Measurements from ENCODE around the gene BICRAL. TPM values are rescaled to one million over a fixed set of nuclear protein-coding genes. Genes with fewer than 3 reads are reported as not detected.
A peak's percentile ranks its signal among the peaks of the same experiment; 100 is the strongest.
"Not testable (repeated sequence)": the region's sequence is repeated elsewhere in the genome, so short reads cannot be mapped to it uniquely, and the experiment has no call there.

The BICRAL gene, protein sequence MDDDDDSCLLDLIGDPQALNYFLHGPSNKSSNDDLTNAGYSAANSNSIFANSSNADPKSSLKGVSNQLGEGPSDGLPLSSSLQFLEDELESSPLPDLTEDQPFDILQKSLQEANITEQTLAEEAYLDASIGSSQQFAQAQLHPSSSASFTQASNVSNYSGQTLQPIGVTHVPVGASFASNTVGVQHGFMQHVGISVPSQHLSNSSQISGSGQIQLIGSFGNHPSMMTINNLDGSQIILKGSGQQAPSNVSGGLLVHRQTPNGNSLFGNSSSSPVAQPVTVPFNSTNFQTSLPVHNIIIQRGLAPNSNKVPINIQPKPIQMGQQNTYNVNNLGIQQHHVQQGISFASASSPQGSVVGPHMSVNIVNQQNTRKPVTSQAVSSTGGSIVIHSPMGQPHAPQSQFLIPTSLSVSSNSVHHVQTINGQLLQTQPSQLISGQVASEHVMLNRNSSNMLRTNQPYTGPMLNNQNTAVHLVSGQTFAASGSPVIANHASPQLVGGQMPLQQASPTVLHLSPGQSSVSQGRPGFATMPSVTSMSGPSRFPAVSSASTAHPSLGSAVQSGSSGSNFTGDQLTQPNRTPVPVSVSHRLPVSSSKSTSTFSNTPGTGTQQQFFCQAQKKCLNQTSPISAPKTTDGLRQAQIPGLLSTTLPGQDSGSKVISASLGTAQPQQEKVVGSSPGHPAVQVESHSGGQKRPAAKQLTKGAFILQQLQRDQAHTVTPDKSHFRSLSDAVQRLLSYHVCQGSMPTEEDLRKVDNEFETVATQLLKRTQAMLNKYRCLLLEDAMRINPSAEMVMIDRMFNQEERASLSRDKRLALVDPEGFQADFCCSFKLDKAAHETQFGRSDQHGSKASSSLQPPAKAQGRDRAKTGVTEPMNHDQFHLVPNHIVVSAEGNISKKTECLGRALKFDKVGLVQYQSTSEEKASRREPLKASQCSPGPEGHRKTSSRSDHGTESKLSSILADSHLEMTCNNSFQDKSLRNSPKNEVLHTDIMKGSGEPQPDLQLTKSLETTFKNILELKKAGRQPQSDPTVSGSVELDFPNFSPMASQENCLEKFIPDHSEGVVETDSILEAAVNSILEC
- total RNA-seq, result 12.5 and 12.9 TPM in 2 replicates

DNA sequence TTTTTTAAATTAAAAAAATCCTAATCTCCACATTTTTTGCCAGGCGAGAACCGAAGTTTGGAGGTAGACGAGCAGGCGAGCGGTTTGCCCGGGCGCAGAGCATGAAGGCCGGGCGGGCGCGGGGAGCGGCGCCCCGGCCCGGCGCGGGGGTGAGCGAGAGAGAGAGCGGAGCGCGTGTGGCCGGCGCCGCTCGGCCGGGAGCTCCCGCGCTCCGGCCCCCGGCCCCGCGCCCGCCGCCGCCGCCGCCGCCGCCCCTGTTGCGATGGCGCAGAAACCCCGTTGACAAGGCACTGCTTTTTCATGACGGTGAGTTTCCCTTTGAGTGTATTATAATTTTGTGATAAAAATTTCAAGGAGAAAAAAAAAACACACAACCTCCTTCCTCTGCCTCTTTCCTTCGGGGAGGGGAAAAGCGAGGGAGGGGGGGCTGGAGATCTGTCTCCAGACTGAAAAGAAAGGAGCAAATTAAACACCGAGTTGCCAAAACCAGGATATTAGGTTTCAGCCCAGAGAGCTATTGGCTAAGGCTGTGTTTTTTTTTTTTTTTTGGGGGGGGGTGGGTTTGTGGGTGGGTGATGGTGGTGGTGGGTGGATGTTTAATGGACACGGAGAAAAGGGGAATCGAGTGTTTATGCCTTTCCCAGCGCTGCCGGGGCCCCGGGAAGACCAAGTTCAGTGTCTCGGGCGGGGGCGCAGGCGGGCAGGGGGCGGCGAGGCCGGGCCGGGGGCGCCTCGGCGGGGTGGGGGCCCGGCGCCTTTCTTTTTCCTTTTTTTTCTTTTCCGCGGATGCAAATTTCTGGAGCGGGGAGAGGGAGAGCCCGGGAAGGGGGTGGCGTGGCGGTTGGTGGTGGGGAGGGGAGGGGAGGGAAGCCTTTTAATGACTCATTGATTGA is at the start of gene BICRAL:
TSS of gene BICRAL (plus strand) at position 257 of the 893 bp plus-strand sequence. CDS start 39,971 bp downstream, outside the sequence.
- intact Hi-C loops (cut with micrococcal nuclease), result loop anchor here (1.0 to 2.0 kb wide), 3 partner anchors 11 to 109 kb away; partner anchors contain the start of gene TBCC
- Mint-ChIP-seq H3K9me3 (no peaks in the 10 kb centered on the region), H3K27me3 (no peaks in the 10 kb centered on the region), H3K36me3 (ENCODE audit: low read depth) (peaks cover 19% of the 10 kb centered on the region), H3K4me3 (peak within 1 kb of the TSS; percentile 87), H3K27ac (peak within 1 kb of the TSS; percentile 96), H3K4me1 (peaks cover 35% of the 10 kb centered on the region)
- peak; percentile 93 for DNase-seq

DNA sequence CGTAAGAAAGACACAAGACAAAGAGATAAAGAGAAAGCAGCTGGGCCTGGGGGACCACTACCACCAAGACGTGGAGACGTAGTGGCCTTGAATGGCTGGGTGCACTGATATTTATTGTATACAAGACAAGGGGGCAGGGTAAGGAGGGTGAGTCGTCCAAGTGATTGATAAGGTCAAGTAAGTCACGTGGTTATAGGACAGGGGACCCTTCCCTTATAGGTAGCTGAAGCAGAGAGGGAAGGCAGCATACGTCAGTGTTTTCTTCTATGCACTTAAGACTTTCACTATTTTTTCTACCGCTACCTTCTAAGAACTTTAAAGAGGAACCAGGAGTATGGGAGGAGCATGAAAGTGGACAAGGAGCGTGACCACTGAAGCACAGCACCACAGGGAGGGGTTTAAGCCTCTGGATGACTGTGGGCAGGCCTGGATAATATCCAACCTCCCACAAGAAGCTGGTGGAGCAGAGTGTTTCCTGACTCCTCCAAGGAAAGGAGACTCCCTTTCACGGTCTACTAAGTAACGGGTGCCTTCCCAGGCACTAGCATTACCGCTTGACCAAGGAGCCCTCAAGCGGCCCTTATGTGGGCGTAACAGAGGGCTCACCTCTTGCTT is 47.9 kb upstream of the BICRAL start:
- H3K27ac Mint-ChIP-seq; H3K36me3 Mint-ChIP-seq (ENCODE audit: low read depth); H3K9me3 Mint-ChIP-seq; DNase-seq; intact Hi-C loops (cut with micrococcal nuclease); H3K4me1 Mint-ChIP-seq; H3K4me3 Mint-ChIP-seq: not testable (repeated sequence)
- H3K27me3 Mint-ChIP-seq, result peaks cover 13% of the 10 kb centered on the region

DNA sequence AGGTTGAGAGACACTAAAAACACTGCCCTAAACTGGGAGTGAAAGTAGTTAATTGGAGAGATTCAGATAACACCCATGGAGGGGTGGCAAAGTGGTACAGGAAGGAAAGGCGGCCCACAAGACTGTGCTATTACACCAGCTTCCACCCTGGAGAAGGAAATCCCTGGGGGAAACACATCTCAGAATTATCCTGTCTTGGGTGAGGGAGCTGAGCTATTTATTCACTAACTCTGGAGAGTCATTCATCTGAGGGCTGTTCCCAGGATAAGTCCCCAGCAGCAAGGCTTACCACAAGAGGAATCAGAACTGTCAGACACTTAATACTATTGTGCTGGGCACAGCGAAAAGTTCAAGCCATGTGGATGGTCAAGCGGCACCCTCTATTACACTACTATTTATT is 45.9 kb upstream of the BICRAL start:
- peaks cover 15% of the 10 kb centered on the region for H3K27me3 Mint-ChIP-seq
- H3K4me1 Mint-ChIP-seq, result no peaks in the 10 kb centered on the region
- intact Hi-C loops (cut with micrococcal nuclease), result no loop called here
- no peaks in the 10 kb centered on the region for H3K9me3 Mint-ChIP-seq
- no peak overlapping the region for H3K27ac Mint-ChIP-seq
- no peaks in the 10 kb centered on the region for H3K36me3 Mint-ChIP-seq (ENCODE audit: low read depth)
- no peak overlapping the region for H3K4me3 Mint-ChIP-seq
- no peak for DNase-seq

DNA sequence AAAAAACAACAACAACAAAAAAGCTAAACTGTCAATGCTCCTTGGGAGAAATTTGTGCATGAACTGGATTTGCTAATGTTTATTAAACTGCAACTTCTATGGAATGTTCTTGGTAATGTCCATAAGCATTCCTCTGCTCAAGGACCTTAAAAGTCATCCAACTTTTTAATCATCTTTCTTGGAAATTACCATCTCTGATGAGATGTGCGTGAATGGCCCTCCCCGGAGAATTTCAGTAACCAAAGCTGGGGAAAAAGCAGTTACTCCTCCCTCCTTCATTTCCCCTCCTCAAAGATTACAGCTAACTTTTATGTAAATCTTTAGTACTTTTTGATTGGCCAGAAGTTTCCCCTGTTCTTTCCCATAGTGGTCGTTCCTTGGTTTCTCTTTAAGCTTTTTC is 41.1 kb upstream of the BICRAL start:
- no peak for DNase-seq
- peaks cover 6% of the 10 kb centered on the region for H3K36me3 Mint-ChIP-seq (ENCODE audit: low read depth)
- peaks cover 6% of the 10 kb centered on the region for H3K4me1 Mint-ChIP-seq
- no peak overlapping the region for H3K27ac Mint-ChIP-seq
- no peaks in the 10 kb centered on the region for H3K9me3 Mint-ChIP-seq
- intact Hi-C loops (cut with micrococcal nuclease), result loop anchor here (10.0 kb wide), 1 partner anchor 286 kb away; the partner anchor contains the start of gene TRERF1
- no peak overlapping the region for H3K4me3 Mint-ChIP-seq
- peaks cover 15% of the 10 kb centered on the region for H3K27me3 Mint-ChIP-seq

DNA sequence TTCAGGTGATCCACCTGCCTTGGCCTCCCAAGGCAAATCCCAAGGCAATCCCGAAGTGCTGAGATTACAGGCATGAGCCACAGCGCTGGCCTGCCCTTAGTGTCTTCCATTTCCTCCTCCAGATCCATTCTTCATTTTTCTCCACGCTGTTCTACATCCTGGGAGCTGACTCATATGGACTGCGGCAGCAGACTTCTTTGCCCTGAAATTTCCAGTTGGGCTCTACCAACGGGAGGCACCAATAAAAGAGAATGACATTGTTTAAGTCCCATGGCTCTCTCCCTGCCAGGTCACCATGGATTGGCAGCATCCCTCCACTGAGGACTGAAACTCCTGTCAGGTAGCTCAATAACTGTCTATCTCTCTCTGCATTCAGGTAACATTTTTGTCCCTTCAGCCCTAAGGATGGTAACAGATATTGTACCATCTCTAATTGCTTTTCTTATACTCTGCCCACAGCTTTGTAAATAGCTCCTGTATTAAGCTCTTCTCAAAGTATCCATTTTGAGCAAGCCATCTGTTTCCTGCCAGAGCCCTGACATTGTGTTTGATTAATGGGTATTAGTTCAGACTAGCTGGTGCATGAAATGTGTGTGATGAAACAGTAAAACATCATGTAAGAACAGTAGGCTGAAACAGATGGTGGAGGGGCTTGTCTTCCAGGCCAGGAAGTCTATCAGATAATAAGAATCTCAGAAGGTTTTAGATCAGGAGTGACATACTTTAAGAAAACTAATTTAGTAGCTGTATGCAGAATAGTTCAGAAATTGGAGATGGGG is 39.5 kb upstream of the BICRAL start:
- Mint-ChIP-seq H3K4me1 (peaks cover 7% of the 10 kb centered on the region), H3K36me3 (ENCODE audit: low read depth) (peaks cover 9% of the 10 kb centered on the region), H3K27ac (no peak overlapping the region), H3K9me3 (no peaks in the 10 kb centered on the region), H3K27me3 (peaks cover 13% of the 10 kb centered on the region), H3K4me3 (no peak overlapping the region)
- intact Hi-C loops (cut with micrococcal nuclease), result loop anchor here (10.0 kb wide), 1 partner anchor 288 kb away; the partner anchor contains the start of gene TRERF1
- DNase-seq, result no peak

DNA sequence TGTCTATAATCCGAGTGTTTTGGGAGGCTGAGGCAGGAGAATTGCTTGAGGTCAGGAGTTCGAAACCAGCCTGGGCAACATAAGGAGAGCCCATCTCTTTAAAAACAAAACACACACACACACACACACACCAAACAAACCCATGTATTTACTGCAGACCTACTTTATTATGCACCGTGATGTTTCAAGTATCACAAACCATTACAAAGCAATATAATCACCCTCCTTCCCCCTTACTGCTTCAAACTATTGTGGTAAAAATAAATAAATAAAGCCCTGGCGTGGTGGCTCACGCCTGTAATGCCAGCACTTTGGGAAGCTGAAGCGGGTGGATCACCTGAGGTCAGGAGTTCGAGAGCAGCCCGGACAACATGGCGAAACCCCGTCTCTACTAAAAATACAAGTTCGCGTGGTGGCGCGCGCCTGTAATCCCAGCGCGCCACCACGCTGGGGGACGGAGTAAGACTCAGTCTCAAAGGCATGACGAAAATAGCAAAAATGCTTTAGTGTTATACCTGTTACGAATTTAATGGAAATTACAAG is 37.4 kb upstream of the BICRAL start:
- intact Hi-C loops (cut with micrococcal nuclease), result loop anchor here (10.0 kb wide), 1 partner anchor 290 kb away; the partner anchor contains the start of gene TRERF1
- peak overlapping the region; percentile 12 for H3K27ac Mint-ChIP-seq
- H3K27me3 Mint-ChIP-seq, result no peaks in the 10 kb centered on the region
- H3K36me3 Mint-ChIP-seq (ENCODE audit: low read depth), result peaks cover 14% of the 10 kb centered on the region
- no peak for DNase-seq
- H3K9me3 Mint-ChIP-seq, result no peaks in the 10 kb centered on the region
- H3K4me1 Mint-ChIP-seq, result peaks cover 22% of the 10 kb centered on the region
- H3K4me3 Mint-ChIP-seq, result peak overlapping the region; percentile 92

DNA sequence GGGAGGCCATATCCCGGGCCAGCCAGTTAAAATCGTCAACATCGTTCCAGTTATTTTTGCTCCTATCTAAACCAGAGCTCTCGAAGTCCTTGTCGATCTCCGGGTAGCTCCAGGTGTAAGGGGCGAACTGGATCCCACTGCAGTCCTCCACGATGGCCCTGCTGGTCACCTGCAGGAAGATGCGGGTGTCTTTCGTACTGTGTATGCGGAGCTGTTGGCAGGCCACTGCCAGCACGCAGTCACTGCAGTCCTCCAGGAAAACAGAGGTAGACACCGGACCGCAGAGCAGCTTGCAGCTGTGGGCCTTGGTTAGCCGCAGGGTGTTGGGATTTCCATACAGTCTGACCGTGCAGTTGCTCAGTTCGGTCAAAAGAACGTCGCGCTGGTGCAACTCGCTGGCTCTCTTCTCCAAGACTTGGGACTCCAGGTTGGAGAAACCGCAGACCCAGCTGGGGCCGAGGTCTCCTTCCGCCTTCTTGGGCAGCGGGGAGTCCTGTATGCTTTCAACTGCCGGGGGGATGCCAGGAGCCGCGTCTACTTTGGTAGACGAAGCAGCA is 36.7 kb upstream of the BICRAL start:
- Mint-ChIP-seq H3K4me1 (peaks cover 22% of the 10 kb centered on the region), H3K27ac (peak overlapping the region; percentile 100), H3K4me3 (peak overlapping the region; percentile 92), H3K9me3 (no peaks in the 10 kb centered on the region), H3K36me3 (ENCODE audit: low read depth) (peaks cover 14% of the 10 kb centered on the region), H3K27me3 (no peaks in the 10 kb centered on the region)
- DNase-seq, result peak; percentile 83
- intact Hi-C loops (cut with micrococcal nuclease), result loop anchor here (10.0 kb wide), 1 partner anchor 290 kb away; the partner anchor contains the start of gene TRERF1

DNA sequence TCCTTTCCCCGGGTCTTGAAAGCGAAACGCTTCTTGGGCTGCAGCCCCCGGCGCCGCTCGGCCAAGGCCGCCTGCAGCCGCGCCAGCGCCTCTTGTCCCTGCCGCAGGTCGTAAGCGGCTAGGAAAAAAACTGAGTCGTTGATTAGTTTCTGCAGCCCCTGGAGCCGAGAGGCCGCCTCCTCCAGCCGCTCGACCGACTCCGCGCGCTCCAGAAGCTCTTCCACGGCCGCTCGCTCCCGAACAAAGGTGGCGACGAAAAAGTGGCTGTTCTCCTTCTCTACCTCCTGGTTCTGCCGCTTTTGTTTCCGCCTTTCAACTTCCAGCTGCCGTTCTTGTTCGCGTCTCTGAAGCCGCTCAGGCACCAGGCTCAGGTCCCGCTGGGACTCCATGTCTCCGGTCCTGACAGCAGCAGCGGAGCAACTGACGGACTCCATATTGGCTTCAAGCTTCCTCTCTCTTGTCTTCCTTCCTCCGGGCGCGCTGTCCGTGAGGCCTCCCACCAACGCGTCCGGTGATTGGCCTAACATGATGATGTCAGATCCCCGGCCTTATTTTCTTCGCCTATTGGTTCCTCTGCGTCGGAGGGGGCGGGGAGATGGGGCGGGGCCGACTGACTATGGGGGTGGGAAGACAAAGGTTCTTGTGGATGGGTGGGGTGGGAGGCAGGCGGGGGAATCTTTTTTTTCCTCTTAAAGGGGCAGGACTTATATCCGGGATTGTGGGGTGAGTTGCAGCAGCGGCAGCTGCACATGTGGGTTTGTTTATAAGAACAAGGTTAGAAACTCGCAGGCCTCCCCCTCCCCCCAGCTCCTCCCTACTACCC is 36.0 kb upstream of the BICRAL start, which contains the start of gene TBCC:
TSS of gene TBCC (minus strand) at position 464 of the 823 bp plus-strand sequence. CDS start at position 434, 30 bp downstream.
- peak within 1 kb of the TSS; percentile 100 for H3K27ac Mint-ChIP-seq
- no peaks in the 10 kb centered on the region for H3K9me3 Mint-ChIP-seq
- peak within 1 kb of the TSS; percentile 92 for H3K4me3 Mint-ChIP-seq
- peak; percentile 97 for DNase-seq
- peaks cover 22% of the 10 kb centered on the region for H3K4me1 Mint-ChIP-seq
- intact Hi-C loops (cut with micrococcal nuclease), result loop anchor here (1.0 to 10.0 kb wide), 9 partner anchors 20 to 426 kb away; partner anchors contain the start of genes BICRAL, CNPY3, KLC4 and MRPL2
- peaks cover 14% of the 10 kb centered on the region for H3K36me3 Mint-ChIP-seq (ENCODE audit: low read depth)
- no peaks in the 10 kb centered on the region for H3K27me3 Mint-ChIP-seq

DNA sequence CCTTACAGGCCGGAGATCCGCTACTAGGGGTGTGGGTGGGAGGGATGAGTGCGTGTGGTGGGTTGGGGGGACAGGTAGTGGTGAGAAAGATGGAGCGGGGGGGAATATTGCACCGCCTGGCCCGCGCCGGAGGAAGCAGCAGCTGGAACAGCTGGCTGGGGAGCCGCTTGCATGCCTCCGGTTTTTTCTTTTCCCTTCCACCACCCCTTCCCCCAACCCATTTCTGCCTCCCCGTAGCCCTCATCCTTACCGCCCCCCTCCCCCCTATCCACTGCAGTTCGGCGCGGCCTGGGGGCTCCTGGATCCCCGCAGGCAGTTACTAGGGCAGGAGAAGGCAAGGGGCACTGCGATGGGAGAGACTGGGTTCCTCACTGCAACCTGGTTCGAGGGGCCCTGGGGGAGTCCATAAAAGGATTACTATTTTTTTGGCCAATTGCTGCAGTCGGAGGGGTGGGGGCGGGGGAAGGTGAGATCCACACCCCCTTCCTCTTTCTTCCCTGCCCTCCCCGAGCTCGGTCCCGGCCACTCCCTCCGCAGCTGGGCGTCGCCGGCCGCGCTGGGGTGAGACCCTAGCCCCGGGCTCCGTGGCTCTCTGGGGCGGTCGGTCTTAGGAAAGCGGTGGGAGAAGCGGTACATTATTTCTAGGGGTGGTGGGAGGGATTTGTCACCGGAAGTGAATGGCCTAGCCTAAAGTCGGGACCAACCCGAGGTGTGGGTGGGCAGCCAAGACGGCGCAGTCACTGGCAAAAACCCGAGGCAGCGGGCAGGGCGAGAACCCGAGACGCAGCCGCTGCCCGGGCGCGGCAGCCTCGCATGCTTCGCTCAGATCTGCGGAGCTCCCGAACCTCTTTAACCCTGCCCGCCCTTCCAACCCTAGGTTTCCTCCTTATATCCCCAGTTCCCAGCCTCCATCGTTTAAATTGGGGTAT is 35.1 kb upstream of the BICRAL start:
- peak overlapping the region; percentile 100 for H3K27ac Mint-ChIP-seq
- peaks cover 14% of the 10 kb centered on the region for H3K36me3 Mint-ChIP-seq (ENCODE audit: low read depth)
- intact Hi-C loops (cut with micrococcal nuclease), result loop anchor here (1.0 to 10.0 kb wide), 10 partner anchors 20 to 426 kb away; partner anchors contain the start of genes BICRAL, CNPY3, KLC4 and MRPL2
- H3K4me1 Mint-ChIP-seq, result peaks cover 25% of the 10 kb centered on the region
- DNase-seq, result peak; percentile 96
- H3K27me3 Mint-ChIP-seq, result no peaks in the 10 kb centered on the region
- peak overlapping the region; percentile 92 for H3K4me3 Mint-ChIP-seq
- H3K9me3 Mint-ChIP-seq, result no peaks in the 10 kb centered on the region

Measured in activated CD4-positive, alpha-beta T cell treated with anti-CD3 and anti-CD28 coated beads, Interleukin-2, amount 10 ng/mL, durations not matched to agents 24 days and 14 days (primary cell).